Vagina (tissue), 2 donors: ENCODE data around the gene LPP. TPM values are rescaled to one million over a fixed set of nuclear protein-coding genes. Genes with fewer than 3 reads are reported as not detected.

ENCODE experiments used
- DNase-seq, 2 donors: peaks; one replicate each; pipeline ENCODE4 v3.0.0-alpha.2; 2017; ENCODE audit errors: extremely low spot score in 2 of 2
- H3K27ac ChIP-seq: fragments of 200-600 bp; sonication (generic); one replicate; pipeline ENCODE4 v1.5.1; 2019
- H3K27me3 ChIP-seq: fragments of 200-600 bp; sonication (generic); one replicate; pipeline ENCODE4 v1.5.1; 2019
- H3K36me3 ChIP-seq, 2 donors: fragments of 200-600 bp; sonication (generic); one replicate each; pipeline ENCODE4 v1.5.1; 2017 to 2019
- H3K4me1 ChIP-seq: fragments of 200-600 bp; sonication (generic); one replicate; pipeline ENCODE4 v1.5.1; 2019
- H3K4me3 ChIP-seq, 2 donors: fragments of 200-600 bp; sonication (generic); 1 replicate in 1 of 2; 2 replicates in 1 of 2; pipeline ENCODE4 v1.5.1; 2016 to 2019
- H3K9me3 ChIP-seq: fragments of 200-600 bp; sonication (generic); one replicate; pipeline ENCODE4 v1.5.1; 2019
- CTCF ChIP-seq, 3 experiments: fragments of 450-650 bp in 2 of 3; fragments of 200-600 bp in 1 of 3; sonication (generic) in 1 of 3; IDR thresholded peaks; one replicate each; pipeline ENCODE4 v1.5.1; 2017 to 2019; ENCODE audit warnings: antibody characterized with exemption in 3 of 3, mild to moderate bottlenecking in 2 of 3, moderate library complexity in 2 of 3
- POLR2A ChIP-seq, 2 donors: fragments of 450-650 bp; IDR thresholded peaks; one replicate each; pipeline ENCODE4 v1.6.1; 2017; ENCODE audit warnings: antibody characterized with exemption in 2 of 2, mild to moderate bottlenecking in 2 of 2, moderate library complexity in 2 of 2
- POLR2AphosphoS5 ChIP-seq, 2 donors: sonication (generic); formaldehyde crosslinking; IDR thresholded peaks; one replicate each; pipeline ENCODE4 v1.9.0; 2017; ENCODE audit warnings: antibody characterized with exemption in 2 of 2, mild to moderate bottlenecking in 2 of 2, low read depth in 1 of 2; ENCODE audit not compliant: insufficient read depth in 1 of 2
- intact Hi-C: fragments of 100-400 bp; cut with DNase I; formaldehyde crosslinking; loops from one replicate; pipeline ENCODE4 v1.15.1; 2023
- total RNA-seq: library from RNA; depleted of rRNA; stranded (reverse); fragments of >200 nt; gene quantifications from one replicate; pipeline ENCODE4 v1.2.3, GENCODE V29; 2016

The LPP gene
- total RNA-seq, 1 donor from 2014 or later = 248 TPM

GRCh38 chr3:188761439-188761838 lies 607.5 kb downstream of the LPP start:
- intact Hi-C loops = no loop called here
- Histone ChIP-seq H3K36me3 (no peaks in the 10 kb centered on the region), H3K27me3 (no peaks in the 10 kb centered on the region), H3K27ac (no peak overlapping the region), H3K9me3 (no peaks in the 10 kb centered on the region), H3K4me3 (no peak overlapping the region), H3K4me1 (peaks cover 8% of the 10 kb centered on the region)
- DNase-seq = no peak
- TF ChIP-seq CTCF (IDR thresholded peaks at IDR 0.05) (no peak), POLR2A (IDR thresholded peaks at IDR 0.05) (no peak), POLR2AphosphoS5 (IDR thresholded peaks at IDR 0.05; ENCODE audit: insufficient read depth in 1 of 2, low read depth in 1 of 2) (no peak)

GRCh38 chr3:188761964-188762363 lies 608.0 kb downstream of the LPP start:
- Histone ChIP-seq H3K9me3 (no peaks in the 10 kb centered on the region), H3K27ac (no peak overlapping the region), H3K4me3 (no peak overlapping the region), H3K4me1 (peaks cover 8% of the 10 kb centered on the region), H3K36me3 (no peaks in the 10 kb centered on the region), H3K27me3 (no peaks in the 10 kb centered on the region)
- intact Hi-C loops = no loop called here
- no peak for DNase-seq
- TF ChIP-seq POLR2A (IDR thresholded peaks at IDR 0.05) (no peak), POLR2AphosphoS5 (IDR thresholded peaks at IDR 0.05; ENCODE audit: insufficient read depth in 1 of 2, low read depth in 1 of 2) (no peak), CTCF (IDR thresholded peaks at IDR 0.05) (no peak)

GRCh38 chr3:188764609-188765008 lies 610.7 kb downstream of the LPP start:
- H3K36me3 ChIP-seq = no peaks in the 10 kb centered on the region
- H3K27ac ChIP-seq = peak overlapping the region; percentile 32
- no peak overlapping the region for H3K4me3 ChIP-seq
- TF ChIP-seq POLR2AphosphoS5 (IDR thresholded peaks at IDR 0.05; ENCODE audit: insufficient read depth in 1 of 2, low read depth in 1 of 2) (no peak), POLR2A (IDR thresholded peaks at IDR 0.05) (no peak), CTCF (IDR thresholded peaks at IDR 0.05) (no peak)
- no peaks in the 10 kb centered on the region for H3K27me3 ChIP-seq
- H3K4me1 ChIP-seq = peaks cover 9% of the 10 kb centered on the region
- intact Hi-C loops = no loop called here
- DNase-seq = no peak
- H3K9me3 ChIP-seq = no peaks in the 10 kb centered on the region

GRCh38 chr3:188769831-188770230 lies 615.9 kb downstream of the LPP start:
- no peak for TF ChIP-seq CTCF (IDR thresholded peaks at IDR 0.05)
- no peak for TF ChIP-seq POLR2A (IDR thresholded peaks at IDR 0.05)
- no peak for TF ChIP-seq POLR2AphosphoS5 (IDR thresholded peaks at IDR 0.05; ENCODE audit: insufficient read depth in 1 of 2, low read depth in 1 of 2)
- H3K27ac ChIP-seq = no peak overlapping the region
- H3K9me3 ChIP-seq = no peaks in the 10 kb centered on the region
- no peak for DNase-seq
- H3K4me3 ChIP-seq = no peak overlapping the region
- H3K4me1 ChIP-seq = peaks cover 12% of the 10 kb centered on the region
- H3K36me3 ChIP-seq = no peaks in the 10 kb centered on the region
- H3K27me3 ChIP-seq = no peaks in the 10 kb centered on the region
- intact Hi-C loops = no loop called here

- intact Hi-C loops = no loop called here
- Histone ChIP-seq H3K4me3 (no peak overlapping the region), H3K27me3 (no peaks in the 10 kb centered on the region), H3K4me1 (peaks cover 17% of the 10 kb centered on the region), H3K9me3 (no peaks in the 10 kb centered on the region), H3K36me3 (no peaks in the 10 kb centered on the region), H3K27ac (no peak overlapping the region)
- no peak for TF ChIP-seq CTCF (IDR thresholded peaks at IDR 0.05)
- no peak for TF ChIP-seq POLR2AphosphoS5 (IDR thresholded peaks at IDR 0.05; ENCODE audit: insufficient read depth in 1 of 2, low read depth in 1 of 2)
- no peak for TF ChIP-seq POLR2A (IDR thresholded peaks at IDR 0.05)
- no peak for DNase-seq
These were observed 618.9 kb downstream of the LPP start for GRCh38 chr3:188772886-188773285.
